B cell (primary cell): ENCODE data around the gene PPP1R9A. TPM values are rescaled to one million over a fixed set of nuclear protein-coding genes. Genes with fewer than 3 reads are reported as not detected.

ENCODE experiments used
- ATAC-seq: fragments of 200-7000 bp; cut with Tn5 transposase; one replicate; pipeline ENCODE4 v1.10.0; 2021; ENCODE audit warnings: low read depth, mild to moderate bottlenecking, moderate number of reproducible peaks, moderate library complexity
- CTCF ChIA-PET: fragments of 350-600 bp; sonication (Branson Sonifier 250); formaldehyde crosslinking; loops from one replicate; lab custom pipeline; 2021; ENCODE audit warnings: antibody characterized with exemption, inconsistent platforms; lab: Charles Lee
- POLR2A ChIA-PET: fragments of 350-600 bp; sonication (Branson Sonifier 250); formaldehyde crosslinking; loops from one replicate; lab custom pipeline; 2021; ENCODE audit warnings: antibody characterized with exemption; lab: Charles Lee
- DNase-seq: peaks from one replicate; pipeline ENCODE4 v3.0.0; 2013
- H2AFZ ChIP-seq: 2 replicates; pipeline ENCODE4 v1.6.1; 2012; ENCODE audit warnings: mild to moderate bottlenecking, low read depth, low read length; ENCODE audit not compliant: insufficient read depth, poor library complexity, severe bottlenecking
- H3K27ac ChIP-seq, 2 donors: 1 replicate in 1 of 2; 2 replicates in 1 of 2; pipeline ENCODE4 v1.5.1; 2012 to 2013; ENCODE audit warnings: low read length in 2 of 2, mild to moderate bottlenecking in 2 of 2, moderate library complexity in 1 of 2
- H3K27me3 ChIP-seq, 4 experiments: fragments of 200-600 bp in 1 of 4; sonication (generic) in 1 of 4; replicated peaks in 1 of 4; 1 replicate in 2 of 4; 2 replicates in 2 of 4; pipeline versions ENCODE4 v1.6.1 to v1.7.0; 2013 to 2016; ENCODE audit warnings: low read length in 3 of 4, mild to moderate bottlenecking in 2 of 4, mixed read lengths in 1 of 4, moderate library complexity in 1 of 4; ENCODE audit not compliant: insufficient read depth in 4 of 4, control insufficient read depth in 3 of 4; ENCODE audit errors: control extremely low read depth in 1 of 4
- H3K36me3 ChIP-seq, 2 experiments: replicated peaks in 1 of 2; 1 replicate in 1 of 2; 2 replicates in 1 of 2; pipeline versions ENCODE4 v1.6.1 to v1.7.1; 2013; ENCODE audit warnings: low read length in 1 of 2; ENCODE audit not compliant: insufficient read depth in 2 of 2, control insufficient read depth in 1 of 2; ENCODE audit errors: control extremely low read depth in 1 of 2, extremely low read depth in 1 of 2
- H3K4me1 ChIP-seq, 2 donors: fragments of 200-600 bp in 1 of 2; sonication (generic) in 1 of 2; 1 replicate in 1 of 2; 2 replicates in 1 of 2; pipeline versions ENCODE4 v1.5.1 to v1.6.1; 2013 to 2017; ENCODE audit warnings: low read length in 2 of 2; ENCODE audit not compliant: control insufficient read depth in 2 of 2, insufficient read depth in 2 of 2
- H3K4me2 ChIP-seq: replicated peaks from 2 replicates; pipeline ENCODE3; 2012; ENCODE audit warnings: mild to moderate bottlenecking, low read depth, low read length; ENCODE audit not compliant: poor library complexity, severe bottlenecking
- H3K4me3 ChIP-seq, 5 experiments: fragments of 200-600 bp in 1 of 5; sonication (generic) in 1 of 5; 1 replicate in 3 of 5; 2 replicates in 2 of 5; pipeline versions ENCODE4 v1.5.1 to v1.7.0; 2011 to 2016; ENCODE audit warnings: low read length in 4 of 5, mild to moderate bottlenecking in 4 of 5, low read depth in 2 of 5, control low read depth in 1 of 5, moderate library complexity in 1 of 5; ENCODE audit not compliant: insufficient read depth in 1 of 5; ENCODE audit errors: control extremely low read depth in 1 of 5, extremely low read depth in 1 of 5
- H3K79me2 ChIP-seq: fragments of 200-600 bp; sonication (generic); one replicate; pipeline ENCODE4 v1.6.0; 2016; ENCODE audit warnings: low read length; ENCODE audit not compliant: control insufficient read depth, insufficient read depth
- H3K9ac ChIP-seq: fragments of 200-600 bp; sonication (generic); 2 replicates; pipeline ENCODE4 v1.6.1; 2017; ENCODE audit warnings: mild to moderate bottlenecking, low read length, moderate library complexity
- H3K9me3 ChIP-seq, 3 donors: one replicate each; pipeline versions ENCODE4 v1.6.1 to v1.7.1; 2013; ENCODE audit warnings: low read length in 2 of 3; ENCODE audit not compliant: control insufficient read depth in 2 of 3, insufficient read depth in 1 of 3; ENCODE audit errors: control extremely low read depth in 1 of 3
- H4K20me1 ChIP-seq: 2 replicates; pipeline ENCODE4 v1.6.0; 2012; ENCODE audit warnings: mild to moderate bottlenecking, low read length; ENCODE audit not compliant: insufficient read depth, control insufficient read depth, poor library complexity, severe bottlenecking
- H3K27ac Mint-ChIP-seq: one replicate; pipeline ENCODE4 v1.8.0; 2021; ENCODE audit warnings: mixed read lengths
- H3K27me3 Mint-ChIP-seq: one replicate; pipeline ENCODE4 v1.8.0; 2021; ENCODE audit warnings: mixed read lengths
- H3K4me1 Mint-ChIP-seq: one replicate; pipeline ENCODE4 v1.8.0; 2021; ENCODE audit warnings: mixed read lengths
- H3K4me3 Mint-ChIP-seq: one replicate; pipeline ENCODE4 v1.8.0; 2021; ENCODE audit warnings: mixed read lengths
- H3K9me3 Mint-ChIP-seq: one replicate; pipeline ENCODE4 v1.8.0; 2022; ENCODE audit warnings: mixed read lengths; ENCODE audit not compliant: insufficient read depth
- EZH2 ChIP-seq: IDR thresholded peaks from 2 replicates; pipeline ENCODE4 v1.6.1; 2012; ENCODE audit warnings: borderline replicate concordance, low read depth, mild to moderate bottlenecking, moderate library complexity, low read length; ENCODE audit not compliant: insufficient read depth, poor library complexity, severe bottlenecking
- WGBS: methylation state at CpG from one replicate; pipeline ENCODE4 v1.1.5; 2013; ENCODE audit warnings: missing lambda C conversion rate; ENCODE audit not compliant: insufficient coverage; 5-methylcytosine and 5-hydroxymethylcytosine counted together
- intact Hi-C: fragments of 100-400 bp; cut with micrococcal nuclease; formaldehyde crosslinking; loops from one replicate; pipeline ENCODE4 v1.10.0; 2022
- polyA plus RNA-seq: library from polyadenylated mRNA; depleted of rRNA; stranded (reverse); fragments of >200 nt; gene quantifications from 2 replicates; pipeline ENCODE4 v1.2.3, GENCODE V29; 2012
- total RNA-seq, 2 donors: library from RNA; stranded (reverse); fragments of 120-200 nt in 1 of 2; gene quantifications; 1 replicate in 1 of 2; 2 replicates in 1 of 2; pipeline versions ENCODE4 v1.2.3 to v1.2.4, GENCODE V29; 2013 to 2022
- TF ChIP-seq, protein P1 (sequence below): fragments of 200-600 bp; IDR thresholded peaks from one replicate; pipeline ENCODE4 v1.8.0; 2022; ENCODE audit warnings: antibody characterized with exemption, mild to moderate bottlenecking

PPP1R9A gene
- total and polyA plus RNA-seq, 2 donors (not counting 1 experiment from before 2014, with no cell fraction given), result 1.1 to 4.8 TPM

DNA sequence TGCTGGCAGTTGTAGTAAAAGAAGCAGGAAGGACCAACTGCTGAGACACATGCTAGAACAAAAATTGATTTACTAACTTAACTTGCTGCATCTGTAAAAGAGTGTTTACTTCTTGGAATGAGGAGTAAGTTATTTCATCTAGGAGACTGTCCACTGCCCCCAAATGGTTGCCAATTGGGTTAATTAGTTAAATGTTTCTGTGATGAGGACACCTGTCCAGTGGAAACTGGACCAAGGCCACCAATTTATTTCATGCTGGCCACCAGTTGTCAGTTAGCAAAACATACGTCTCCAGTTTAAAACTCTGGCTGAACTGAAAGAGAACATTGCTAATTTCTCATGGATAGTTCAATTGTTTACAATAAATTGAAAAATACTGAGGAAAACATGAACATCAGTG, 191.7 kb downstream of the PPP1R9A start:
- Mint-ChIP-seq H3K27me3 (no peaks in the 10 kb centered on the region), H3K4me3 (no peak overlapping the region), H3K4me1 (peaks cover 2% of the 10 kb centered on the region), H3K27ac (no peak overlapping the region), H3K9me3 (no peaks in the 10 kb centered on the region)
- Histone ChIP-seq H3K4me2 (no peak overlapping the region), H2AFZ (no peak overlapping the region), H3K9ac (no peak overlapping the region), H3K27me3 (no peaks in the 10 kb centered on the region), H3K9me3 (no peaks in the 10 kb centered on the region), H3K4me1 (no peaks in the 10 kb centered on the region), H3K4me3 (no peak overlapping the region), H3K36me3 (no peaks in the 10 kb centered on the region), H3K27ac (no peak overlapping the region), H3K79me2 (no peaks in the 10 kb centered on the region), H4K20me1 (no peaks in the 10 kb centered on the region)
- ATAC-seq (no peak), DNase-seq (no peak)
- intact Hi-C loops, result no loop called here
- TF ChIP-seq EZH2, result no peak
- TF ChIP-seq, protein P1, sequence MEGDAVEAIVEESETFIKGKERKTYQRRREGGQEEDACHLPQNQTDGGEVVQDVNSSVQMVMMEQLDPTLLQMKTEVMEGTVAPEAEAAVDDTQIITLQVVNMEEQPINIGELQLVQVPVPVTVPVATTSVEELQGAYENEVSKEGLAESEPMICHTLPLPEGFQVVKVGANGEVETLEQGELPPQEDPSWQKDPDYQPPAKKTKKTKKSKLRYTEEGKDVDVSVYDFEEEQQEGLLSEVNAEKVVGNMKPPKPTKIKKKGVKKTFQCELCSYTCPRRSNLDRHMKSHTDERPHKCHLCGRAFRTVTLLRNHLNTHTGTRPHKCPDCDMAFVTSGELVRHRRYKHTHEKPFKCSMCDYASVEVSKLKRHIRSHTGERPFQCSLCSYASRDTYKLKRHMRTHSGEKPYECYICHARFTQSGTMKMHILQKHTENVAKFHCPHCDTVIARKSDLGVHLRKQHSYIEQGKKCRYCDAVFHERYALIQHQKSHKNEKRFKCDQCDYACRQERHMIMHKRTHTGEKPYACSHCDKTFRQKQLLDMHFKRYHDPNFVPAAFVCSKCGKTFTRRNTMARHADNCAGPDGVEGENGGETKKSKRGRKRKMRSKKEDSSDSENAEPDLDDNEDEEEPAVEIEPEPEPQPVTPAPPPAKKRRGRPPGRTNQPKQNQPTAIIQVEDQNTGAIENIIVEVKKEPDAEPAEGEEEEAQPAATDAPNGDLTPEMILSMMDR, result no peak
- 100% methylated on average over 1 of the region's 1 CpG for WGBS
- ChIA-PET CTCF (no interaction called here), POLR2A (no interaction called here)

DNA sequence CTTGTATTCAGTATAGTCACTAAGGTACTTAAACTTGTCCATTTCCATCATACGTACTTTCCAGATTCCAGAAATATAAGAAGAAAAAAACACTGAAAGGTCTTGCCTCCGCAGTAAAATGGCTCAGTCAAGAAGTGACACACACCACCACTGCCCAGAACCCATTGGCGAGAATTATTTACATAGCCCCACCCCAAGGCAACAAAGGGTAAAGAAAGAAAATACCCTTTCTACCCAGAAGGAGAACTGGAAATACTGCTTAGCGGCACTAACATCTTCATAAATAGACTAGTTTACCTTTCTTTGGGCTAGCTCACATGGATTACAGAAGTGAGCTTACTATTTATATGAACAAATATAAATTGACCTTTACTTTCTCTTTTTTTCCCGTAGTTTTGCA, 194.0 kb downstream of the PPP1R9A start:
- H3K9me3 ChIP-seq, result no peaks in the 10 kb centered on the region
- DNase-seq (no peak), ATAC-seq (no peak)
- no peak overlapping the region for H2AFZ ChIP-seq
- intact Hi-C loops, result no loop called here
- H3K4me1 ChIP-seq, result no peaks in the 10 kb centered on the region
- 100% methylated on average over 1 of the region's 5 CpGs for WGBS
- CTCF ChIA-PET, result no interaction called here
- Mint-ChIP-seq H3K4me3 (no peak overlapping the region), H3K4me1 (no peaks in the 10 kb centered on the region), H3K27me3 (no peaks in the 10 kb centered on the region), H3K9me3 (no peaks in the 10 kb centered on the region), H3K27ac (no peak overlapping the region)
- H3K36me3 ChIP-seq, result no peaks in the 10 kb centered on the region
- H3K79me2 ChIP-seq, result no peaks in the 10 kb centered on the region
- no peaks in the 10 kb centered on the region for H4K20me1 ChIP-seq
- no peak overlapping the region for H3K27ac ChIP-seq
- H3K4me2 ChIP-seq, result no peak overlapping the region
- no peak overlapping the region for H3K9ac ChIP-seq
- POLR2A ChIA-PET, result no interaction called here
- no peak for TF ChIP-seq EZH2
- TF ChIP-seq, protein P1, result no peak
- H3K4me3 ChIP-seq, result no peak overlapping the region
- H3K27me3 ChIP-seq, result no peaks in the 10 kb centered on the region
